ENCODE data around the gene ZMIZ1.

Gene ZMIZ1

DNA sequence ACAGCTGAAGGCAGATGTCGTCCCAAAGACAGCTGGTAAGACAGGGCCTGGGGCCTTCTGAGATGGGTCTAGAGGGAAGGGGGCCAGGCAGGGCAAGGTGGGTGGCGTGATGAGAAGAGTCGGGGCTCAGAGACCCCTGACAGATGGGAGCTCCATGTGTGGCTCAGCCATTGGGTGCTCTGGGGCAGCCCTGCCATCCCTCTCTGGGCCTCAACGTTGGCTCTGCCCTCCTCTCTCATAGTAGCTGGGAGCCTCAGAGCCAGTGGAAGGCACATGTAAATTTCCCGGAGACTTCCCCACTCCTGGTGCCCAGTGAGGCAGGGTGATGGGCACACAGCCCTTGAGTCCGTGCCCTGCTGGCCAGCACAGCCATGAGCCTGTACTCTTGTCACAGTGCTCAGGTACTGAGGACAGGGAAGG, 280.3 kb downstream of the ZMIZ1 start:
- DNase-seq = no peak

GRCh38 chr10:79349766-79350406, 281.1 kb downstream of the ZMIZ1 start:
- no peak for DNase-seq

GRCh38 chr10:79350407-79351154, 281.8 kb downstream of the ZMIZ1 start:
- no peak for DNase-seq

- no peak for DNase-seq
These were observed 282.6 kb downstream of the ZMIZ1 start for GRCh38 chr10:79351332-79351731.

DNA sequence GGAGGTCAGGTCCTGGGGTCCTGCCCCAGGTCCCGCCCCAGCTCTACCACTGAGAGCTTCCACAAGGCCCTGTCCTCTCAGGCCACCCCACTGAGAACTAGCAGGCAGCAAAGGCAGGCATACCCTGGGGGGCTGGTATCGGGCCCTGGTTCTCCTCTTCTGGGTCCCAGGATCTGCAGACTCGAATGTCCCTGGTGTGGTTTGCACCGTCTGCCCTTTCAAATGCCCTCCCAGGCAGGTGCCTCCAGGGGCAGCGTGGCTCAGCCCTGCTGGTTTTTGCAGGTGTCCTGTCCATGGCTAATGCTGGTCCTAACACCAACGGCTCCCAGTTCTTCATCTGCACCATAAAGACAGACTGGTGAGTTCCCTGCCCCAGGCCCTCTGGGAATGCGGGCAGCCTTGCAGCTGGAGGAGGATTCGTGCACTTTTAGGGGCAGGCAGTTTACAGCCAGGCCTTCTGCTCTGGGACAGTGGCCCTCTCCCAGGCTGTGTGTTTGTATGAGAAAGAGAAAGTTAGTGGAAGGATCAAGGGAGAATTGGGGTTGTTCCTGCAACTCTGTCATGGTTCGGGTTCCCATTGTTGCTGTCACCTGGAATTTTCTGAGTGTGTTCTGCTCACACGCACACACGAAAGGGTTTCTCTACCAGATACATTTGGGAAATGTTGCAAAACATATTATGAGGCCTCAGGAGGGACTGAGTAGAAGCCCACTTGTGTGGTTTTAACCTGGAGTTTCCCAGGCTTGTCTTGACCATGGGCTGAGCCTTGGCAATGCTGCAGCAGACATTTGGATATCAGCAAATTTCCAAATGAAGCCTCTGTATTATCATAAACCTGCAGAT, 283.5 kb downstream of the ZMIZ1 start:
- DNase-seq = no peak

- no peak for DNase-seq
These were observed 284.2 kb downstream of the ZMIZ1 start for GRCh38 chr10:79353000-79353406.

- no peak for DNase-seq
These were observed 285.0 kb downstream of the ZMIZ1 start for GRCh38 chr10:79353726-79354125.

GRCh38 chr10:79354141-79354540, 285.4 kb downstream of the ZMIZ1 start:
- no peak for DNase-seq

- DNase-seq = no peak
These were observed 285.8 kb downstream of the ZMIZ1 start for GRCh38 chr10:79354615-79355014.

GRCh38 chr10:79355420-79356017, 286.8 kb downstream of the ZMIZ1 start:
- no peak for DNase-seq

DNA sequence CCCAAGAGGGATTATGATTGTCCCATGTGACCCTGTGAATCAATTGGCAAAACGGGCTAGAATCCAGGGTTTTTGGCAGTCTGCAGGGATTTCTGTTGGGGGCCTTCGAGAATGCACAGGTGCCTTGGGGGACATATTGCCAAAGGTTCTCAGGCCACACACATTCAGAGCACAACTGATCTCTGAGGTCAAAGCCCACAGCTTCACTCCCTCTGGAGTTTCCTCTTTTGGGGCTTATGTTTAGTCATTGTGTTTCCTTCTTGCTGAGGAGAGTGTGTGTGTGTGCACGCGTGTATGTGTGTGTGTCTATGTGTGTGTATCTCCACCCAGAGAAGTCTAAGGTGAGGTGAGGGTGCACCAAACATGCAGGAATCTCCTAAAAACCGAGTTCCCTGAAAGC, 287.3 kb downstream of the ZMIZ1 start:
- no peak for DNase-seq

GRCh38 chr10:79357180-79357579, 288.4 kb downstream of the ZMIZ1 start:
- no peak for DNase-seq

GRCh38 chr10:79358811-79359210, 290.0 kb downstream of the ZMIZ1 start:
- no peak for DNase-seq

GRCh38 chr10:79359816-79360498, 291.2 kb downstream of the ZMIZ1 start:
- no peak for DNase-seq

DNA sequence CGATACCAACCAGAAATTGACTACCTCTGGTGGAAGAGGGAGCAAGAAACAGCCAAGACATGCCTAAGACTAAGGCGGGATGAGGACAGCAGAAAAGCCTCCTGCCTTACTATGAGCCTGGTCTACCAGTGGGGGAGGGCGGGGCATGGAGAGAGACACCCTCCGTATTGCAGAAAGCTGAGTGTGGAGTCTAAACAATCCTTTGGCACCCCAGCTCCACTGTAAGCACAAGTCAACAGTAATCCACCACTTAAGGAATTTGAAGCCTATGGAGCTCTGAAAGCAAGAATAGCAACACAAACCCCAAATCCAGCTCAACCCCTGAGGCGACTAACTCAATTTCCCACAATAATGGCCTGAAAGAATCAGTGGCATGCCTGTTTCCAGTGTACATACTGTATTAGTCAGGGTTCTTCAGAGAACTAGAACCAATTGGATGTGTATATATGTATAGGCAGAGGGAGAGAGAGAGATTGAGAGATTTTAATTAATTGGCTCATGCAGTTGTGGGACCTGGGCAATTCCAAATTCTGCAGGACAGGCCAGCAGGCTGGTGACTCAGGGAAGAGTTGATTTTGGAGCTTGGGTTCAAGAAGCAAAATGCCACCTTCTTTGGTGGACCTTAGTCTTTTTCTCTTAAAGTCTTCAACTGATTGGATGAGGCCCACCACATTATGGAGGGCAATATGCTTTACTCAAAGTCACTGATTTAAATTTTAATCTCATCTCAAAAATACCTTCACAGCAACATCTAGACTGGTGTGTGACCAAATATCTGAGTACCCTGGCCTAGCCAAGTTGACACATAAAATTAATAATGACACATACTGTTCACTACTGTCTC, 292.0 kb downstream of the ZMIZ1 start:
- DNase-seq = no peak

DNA sequence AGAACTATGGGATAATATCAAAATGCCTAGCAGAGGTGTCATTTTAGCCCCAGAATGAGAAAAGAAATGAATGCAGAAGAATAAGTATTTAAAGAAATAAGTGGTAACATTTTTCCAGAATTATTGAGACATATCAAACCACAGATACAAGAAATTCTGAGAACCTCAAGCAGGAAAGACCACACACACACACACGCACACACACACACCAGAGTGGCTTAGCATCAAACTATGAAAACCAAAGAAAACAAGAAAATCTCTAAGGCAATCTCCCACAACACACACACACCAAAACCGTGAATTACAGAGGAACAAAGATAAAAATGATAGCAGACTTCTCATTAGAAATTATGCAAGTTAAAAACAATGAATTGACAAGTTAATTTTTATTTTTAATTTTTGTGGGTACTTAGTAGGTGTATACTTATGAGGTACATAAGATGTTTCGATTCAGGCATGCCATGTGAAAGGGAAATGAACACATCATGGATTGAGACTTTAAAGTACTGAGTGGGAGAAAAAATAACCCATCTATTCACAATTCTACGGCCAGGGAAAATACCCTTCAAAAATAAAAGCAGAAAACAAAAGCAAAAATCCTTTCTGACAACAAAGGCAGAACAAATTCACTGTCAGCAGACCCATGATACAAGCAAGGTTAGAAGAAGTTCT, 293.1 kb downstream of the ZMIZ1 start:
- DNase-seq = no peak

All from T1000 (cell line).